Mucosa of rectum (tissue), 2 donors: ENCODE results near the gene TNNI3K.

ENCODE experiments used
- H3K27ac ChIP-seq, 2 donors: one replicate each; pipeline ENCODE4 v1.7.0; 2013; ENCODE audit warnings: inconsistent platforms in 2 of 2, low read depth in 2 of 2, low read length in 2 of 2
- H3K27me3 ChIP-seq, 2 donors: one replicate each; pipeline ENCODE4 v1.7.0; 2013; ENCODE audit warnings: low read length in 2 of 2; ENCODE audit not compliant: control insufficient read depth in 2 of 2, insufficient read depth in 2 of 2
- H3K36me3 ChIP-seq, 2 donors: one replicate each; pipeline ENCODE4 v1.7.0; 2013; ENCODE audit warnings: low read length in 2 of 2; ENCODE audit not compliant: control insufficient read depth in 2 of 2, insufficient read depth in 2 of 2
- H3K4me1 ChIP-seq, 2 donors: one replicate each; pipeline ENCODE4 v1.7.0; 2013; ENCODE audit warnings: low read length in 2 of 2, mild to moderate bottlenecking in 1 of 2; ENCODE audit not compliant: control insufficient read depth in 2 of 2, insufficient read depth in 2 of 2
- H3K4me3 ChIP-seq, 2 donors: one replicate each; pipeline ENCODE4 v1.7.0; 2013; ENCODE audit warnings: low read length in 2 of 2
- H3K9ac ChIP-seq, 2 donors: one replicate each; pipeline ENCODE4 v1.7.0; 2013; ENCODE audit warnings: low read length in 2 of 2, low read depth in 1 of 2, mild to moderate bottlenecking in 1 of 2
- H3K9me3 ChIP-seq, 2 donors: one replicate each; pipeline ENCODE4 v1.7.0; 2013; ENCODE audit warnings: low read length in 2 of 2; ENCODE audit not compliant: control insufficient read depth in 2 of 2
- donor health status: healthy.
- donor health status: Normal muscosa, but diverticular disease.

Gene TNNI3K

DNA sequence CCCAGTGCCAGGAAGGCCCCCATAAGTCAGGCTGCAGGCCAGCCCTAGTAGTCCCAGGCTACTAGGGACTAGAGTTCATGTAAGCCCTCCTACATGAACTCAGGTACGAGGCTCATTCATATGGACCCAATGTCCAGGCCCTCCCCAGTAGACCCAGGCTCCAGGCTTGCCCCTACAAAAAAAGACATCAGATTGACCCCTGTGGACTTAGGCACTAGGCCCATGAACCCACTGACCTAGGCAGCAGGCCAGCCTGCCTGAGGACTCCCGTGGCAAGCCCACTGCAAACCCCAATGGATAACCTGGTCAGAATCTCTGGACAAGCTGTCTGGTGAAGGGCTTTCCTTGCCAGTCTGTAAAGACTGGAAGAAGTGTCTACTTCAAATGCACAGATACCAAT, 51.2 kb downstream of the TNNI3K start:
- Histone ChIP-seq H3K4me1 (no peaks in the 10 kb centered on the region), H3K9me3 (no peaks in the 10 kb centered on the region), H3K36me3 (no peaks in the 10 kb centered on the region), H3K4me3 (no peak overlapping the region), H3K27ac (no peak overlapping the region), H3K27me3 (no peaks in the 10 kb centered on the region), H3K9ac (no peak overlapping the region)

DNA sequence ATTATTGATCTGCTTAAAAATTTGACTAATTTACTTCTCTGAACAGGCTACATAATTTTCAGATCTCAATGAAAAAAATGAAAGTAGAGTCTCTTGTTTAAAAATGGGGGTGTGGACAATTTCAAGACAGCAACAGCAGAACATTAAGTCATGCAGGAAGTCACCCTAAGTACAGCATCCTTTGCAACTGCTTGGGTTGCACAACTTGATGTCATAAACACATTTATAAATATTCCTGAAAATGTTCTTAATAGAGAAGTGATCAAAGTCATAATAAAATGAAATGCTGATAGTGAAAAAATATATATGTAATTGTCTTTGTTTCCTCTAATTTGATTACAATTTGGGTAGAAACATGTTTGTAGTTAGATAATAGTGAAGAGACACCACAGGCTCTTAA, 79.3 kb downstream of the TNNI3K start:
- H3K27ac ChIP-seq = no peak overlapping the region
- no peaks in the 10 kb centered on the region for H3K4me1 ChIP-seq
- no peak overlapping the region for H3K9ac ChIP-seq
- no peaks in the 10 kb centered on the region for H3K27me3 ChIP-seq
- H3K9me3 ChIP-seq = no peaks in the 10 kb centered on the region
- H3K36me3 ChIP-seq = no peaks in the 10 kb centered on the region
- no peak overlapping the region for H3K4me3 ChIP-seq

DNA sequence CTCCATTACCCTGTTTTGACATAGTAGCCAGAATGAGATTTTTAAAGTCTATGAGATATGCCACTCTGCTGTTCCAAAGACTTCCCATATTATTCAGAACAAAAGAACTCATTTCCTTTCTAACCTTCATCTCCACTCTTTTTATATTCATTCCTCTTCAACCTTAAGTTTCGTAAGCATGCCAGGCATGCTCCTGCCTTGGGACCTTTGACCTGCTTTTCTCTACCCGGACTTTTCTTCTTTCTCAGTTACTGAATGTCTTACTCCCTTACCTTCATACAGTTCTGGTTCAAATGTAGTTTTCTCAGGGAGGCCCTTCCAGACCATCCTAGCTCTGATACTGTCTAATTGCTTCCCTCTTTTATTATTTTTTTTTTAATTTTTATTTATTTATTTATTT, 81.1 kb downstream of the TNNI3K start:
- H3K4me1 ChIP-seq = no peaks in the 10 kb centered on the region
- no peak overlapping the region for H3K4me3 ChIP-seq
- H3K27me3 ChIP-seq = no peaks in the 10 kb centered on the region
- H3K36me3 ChIP-seq = no peaks in the 10 kb centered on the region
- no peak overlapping the region for H3K27ac ChIP-seq
- no peaks in the 10 kb centered on the region for H3K9me3 ChIP-seq
- H3K9ac ChIP-seq = no peak overlapping the region

GRCh38 chr1:74317663-74318062, 82.5 kb downstream of the TNNI3K start:
- H3K27me3 ChIP-seq = no peaks in the 10 kb centered on the region
- H3K4me3 ChIP-seq = no peak overlapping the region
- H3K4me1 ChIP-seq = no peaks in the 10 kb centered on the region
- no peak overlapping the region for H3K27ac ChIP-seq
- no peak overlapping the region for H3K9ac ChIP-seq
- no peaks in the 10 kb centered on the region for H3K36me3 ChIP-seq
- H3K9me3 ChIP-seq = no peaks in the 10 kb centered on the region

GRCh38 chr1:74323937-74324473, 88.8 kb downstream of the TNNI3K start:
- no peaks in the 10 kb centered on the region for H3K4me1 ChIP-seq
- H3K4me3 ChIP-seq = no peak overlapping the region
- no peaks in the 10 kb centered on the region for H3K9me3 ChIP-seq
- H3K36me3 ChIP-seq = no peaks in the 10 kb centered on the region
- H3K9ac ChIP-seq = no peak overlapping the region
- H3K27me3 ChIP-seq = no peaks in the 10 kb centered on the region
- H3K27ac ChIP-seq = no peak overlapping the region

DNA sequence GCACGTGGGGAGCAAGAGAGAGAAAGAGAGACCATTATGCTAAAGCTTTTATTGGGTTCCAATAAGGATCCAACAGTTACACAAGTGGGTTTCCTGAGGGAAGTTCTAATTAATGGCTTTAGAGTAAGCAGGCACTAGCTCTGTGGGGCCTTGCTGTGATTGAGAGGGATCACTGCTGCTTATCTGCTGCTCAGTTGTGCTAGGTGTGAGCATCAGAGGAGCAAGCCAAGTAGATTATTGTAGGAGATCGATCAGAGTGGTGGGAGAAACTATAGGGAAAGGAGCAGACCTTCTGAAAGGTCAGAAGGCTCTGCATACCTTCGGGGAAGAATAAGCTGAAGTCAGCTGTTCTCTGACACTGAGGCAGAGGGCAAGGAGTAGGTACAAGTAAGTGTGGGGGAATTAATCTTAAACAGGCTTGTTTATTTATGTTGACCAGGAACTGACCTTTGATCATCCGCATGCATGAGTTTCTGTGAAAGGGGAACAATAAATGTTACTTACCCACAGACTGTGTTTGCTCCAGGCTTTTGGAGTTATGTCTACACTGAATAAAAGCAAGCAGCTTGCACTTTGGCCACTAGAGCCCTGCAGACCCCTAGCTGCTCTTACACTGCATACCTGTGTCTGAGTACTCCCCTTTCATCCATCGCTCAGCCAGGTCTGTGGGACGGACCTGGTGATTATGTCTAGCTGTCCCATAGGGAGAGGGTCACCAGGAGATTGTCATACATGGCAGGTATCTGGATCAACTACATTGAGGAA, 89.7 kb downstream of the TNNI3K start:
- no peak overlapping the region for H3K9ac ChIP-seq
- H3K36me3 ChIP-seq = no peaks in the 10 kb centered on the region
- no peaks in the 10 kb centered on the region for H3K9me3 ChIP-seq
- no peak overlapping the region for H3K27ac ChIP-seq
- H3K4me1 ChIP-seq = no peaks in the 10 kb centered on the region
- H3K27me3 ChIP-seq = no peaks in the 10 kb centered on the region
- H3K4me3 ChIP-seq = no peak overlapping the region

DNA sequence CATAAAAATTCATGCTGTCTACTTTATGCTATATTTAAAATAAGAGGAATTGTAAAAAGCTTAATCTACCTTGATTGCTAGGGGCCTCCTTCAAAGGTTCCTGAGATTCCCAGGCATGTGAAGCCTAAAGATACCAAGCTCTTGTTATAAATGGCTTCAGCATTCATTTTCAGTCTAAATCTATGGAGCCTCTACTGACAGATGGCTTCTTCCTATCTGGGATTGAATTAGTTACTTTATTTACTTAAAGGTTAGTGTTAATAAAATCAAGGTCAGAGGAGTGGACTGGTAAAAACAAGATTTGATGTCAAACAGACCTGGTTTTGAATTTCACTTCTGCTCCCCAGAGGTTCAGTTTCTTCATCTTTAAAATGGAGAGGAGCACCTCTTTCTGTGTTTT, 93.7 kb downstream of the TNNI3K start:
- no peak overlapping the region for H3K27ac ChIP-seq
- no peaks in the 10 kb centered on the region for H3K36me3 ChIP-seq
- H3K9ac ChIP-seq = no peak overlapping the region
- H3K27me3 ChIP-seq = no peaks in the 10 kb centered on the region
- H3K9me3 ChIP-seq = no peaks in the 10 kb centered on the region
- H3K4me3 ChIP-seq = no peak overlapping the region
- no peaks in the 10 kb centered on the region for H3K4me1 ChIP-seq

DNA sequence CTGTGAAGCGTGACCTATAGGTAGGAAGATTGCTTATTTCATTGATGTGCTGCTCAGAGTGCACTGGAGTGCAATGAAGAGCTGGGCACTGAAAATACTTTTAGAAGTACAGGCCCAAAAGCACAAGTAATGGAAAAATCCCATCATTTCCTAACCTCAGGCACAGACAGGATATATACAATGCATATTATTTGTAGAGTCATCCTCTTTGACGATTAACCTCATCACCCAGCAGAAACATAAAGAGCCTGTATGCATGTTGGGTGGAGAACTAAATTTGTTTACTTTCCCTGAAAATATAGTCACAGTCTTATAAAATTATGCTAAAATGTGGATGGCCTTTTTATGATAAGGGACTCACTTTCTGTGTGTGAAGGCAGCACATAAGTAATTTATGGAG, 98.1 kb downstream of the TNNI3K start:
- Histone ChIP-seq H3K4me3 (no peak overlapping the region), H3K27ac (no peak overlapping the region), H3K4me1 (no peaks in the 10 kb centered on the region), H3K9ac (no peak overlapping the region), H3K9me3 (no peaks in the 10 kb centered on the region), H3K36me3 (no peaks in the 10 kb centered on the region), H3K27me3 (no peaks in the 10 kb centered on the region)

DNA sequence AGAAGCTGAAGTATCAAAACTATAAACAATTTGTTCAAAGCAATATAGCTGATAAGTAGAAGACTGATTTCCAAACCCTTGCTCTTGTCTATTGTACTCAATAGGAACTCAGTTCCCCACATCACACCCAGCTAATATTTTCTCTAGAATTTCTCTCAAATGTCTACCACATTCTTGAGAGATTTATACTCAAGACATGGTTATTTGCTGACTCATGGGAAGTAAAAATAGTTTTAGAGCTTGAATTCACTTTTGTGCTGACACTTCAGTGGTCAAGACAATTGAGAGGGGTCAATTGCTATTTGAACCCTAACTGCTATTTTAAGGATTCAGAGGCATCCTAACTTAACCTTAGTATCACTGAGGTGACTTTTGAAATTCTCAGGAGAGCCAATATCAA, 99.0 kb downstream of the TNNI3K start:
- Histone ChIP-seq H3K9ac (no peak overlapping the region), H3K36me3 (no peaks in the 10 kb centered on the region), H3K27ac (no peak overlapping the region), H3K27me3 (no peaks in the 10 kb centered on the region), H3K4me3 (no peak overlapping the region), H3K4me1 (no peaks in the 10 kb centered on the region), H3K9me3 (no peaks in the 10 kb centered on the region)

DNA sequence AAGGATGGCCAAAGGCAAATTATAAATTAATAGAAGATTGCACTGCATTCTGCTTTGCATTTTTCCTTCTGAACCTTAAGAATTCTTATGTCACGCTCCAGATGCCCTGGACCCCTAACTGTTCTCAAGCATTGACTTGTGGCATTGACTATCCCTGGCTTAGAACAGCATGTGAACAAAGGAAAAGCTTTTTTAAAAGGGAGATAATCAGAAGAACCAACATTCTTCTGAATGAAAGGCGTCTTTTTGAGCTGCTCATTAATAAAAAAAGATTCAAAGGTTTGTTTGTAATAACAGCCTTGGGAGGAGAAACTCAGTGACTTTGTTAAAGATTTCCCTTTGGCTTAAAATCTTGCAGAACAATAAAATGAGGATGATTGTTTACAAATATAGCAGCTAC, 105.5 kb downstream of the TNNI3K start:
- no peak overlapping the region for H3K9ac ChIP-seq
- no peaks in the 10 kb centered on the region for H3K27me3 ChIP-seq
- no peaks in the 10 kb centered on the region for H3K9me3 ChIP-seq
- H3K27ac ChIP-seq = no peak overlapping the region
- H3K4me1 ChIP-seq = no peaks in the 10 kb centered on the region
- no peaks in the 10 kb centered on the region for H3K36me3 ChIP-seq
- no peak overlapping the region for H3K4me3 ChIP-seq
